AG10803 (cell line): Measurements from ENCODE around the gene ST6GALNAC3.

Experiments
- DNase-seq: peaks from one replicate; pipeline ENCODE4 v3.0.0; 2010; ENCODE audit warnings: low read depth
- H3K4me3 ChIP-seq: 2 replicates; pipeline ENCODE4 v1.5.1; 2011; ENCODE audit warnings: mild to moderate bottlenecking, low read length, control low read depth
- TF ChIP-seq, protein P1 (sequence below): conservative IDR thresholded peaks from 2 replicates; pipeline ENCODE4 v1.5.1; 2011; ENCODE audit warnings: mild to moderate bottlenecking, low read length, control low read depth, inconsistent platforms

Gene ST6GALNAC3

GRCh38 chr1:76068953-76069561 lies 5.5 kb upstream of the ST6GALNAC3 start:
- no peak overlapping the region for H3K4me3 ChIP-seq
- TF ChIP-seq, protein P1, sequence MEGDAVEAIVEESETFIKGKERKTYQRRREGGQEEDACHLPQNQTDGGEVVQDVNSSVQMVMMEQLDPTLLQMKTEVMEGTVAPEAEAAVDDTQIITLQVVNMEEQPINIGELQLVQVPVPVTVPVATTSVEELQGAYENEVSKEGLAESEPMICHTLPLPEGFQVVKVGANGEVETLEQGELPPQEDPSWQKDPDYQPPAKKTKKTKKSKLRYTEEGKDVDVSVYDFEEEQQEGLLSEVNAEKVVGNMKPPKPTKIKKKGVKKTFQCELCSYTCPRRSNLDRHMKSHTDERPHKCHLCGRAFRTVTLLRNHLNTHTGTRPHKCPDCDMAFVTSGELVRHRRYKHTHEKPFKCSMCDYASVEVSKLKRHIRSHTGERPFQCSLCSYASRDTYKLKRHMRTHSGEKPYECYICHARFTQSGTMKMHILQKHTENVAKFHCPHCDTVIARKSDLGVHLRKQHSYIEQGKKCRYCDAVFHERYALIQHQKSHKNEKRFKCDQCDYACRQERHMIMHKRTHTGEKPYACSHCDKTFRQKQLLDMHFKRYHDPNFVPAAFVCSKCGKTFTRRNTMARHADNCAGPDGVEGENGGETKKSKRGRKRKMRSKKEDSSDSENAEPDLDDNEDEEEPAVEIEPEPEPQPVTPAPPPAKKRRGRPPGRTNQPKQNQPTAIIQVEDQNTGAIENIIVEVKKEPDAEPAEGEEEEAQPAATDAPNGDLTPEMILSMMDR: no peak
- DNase-seq: no peak

DNA sequence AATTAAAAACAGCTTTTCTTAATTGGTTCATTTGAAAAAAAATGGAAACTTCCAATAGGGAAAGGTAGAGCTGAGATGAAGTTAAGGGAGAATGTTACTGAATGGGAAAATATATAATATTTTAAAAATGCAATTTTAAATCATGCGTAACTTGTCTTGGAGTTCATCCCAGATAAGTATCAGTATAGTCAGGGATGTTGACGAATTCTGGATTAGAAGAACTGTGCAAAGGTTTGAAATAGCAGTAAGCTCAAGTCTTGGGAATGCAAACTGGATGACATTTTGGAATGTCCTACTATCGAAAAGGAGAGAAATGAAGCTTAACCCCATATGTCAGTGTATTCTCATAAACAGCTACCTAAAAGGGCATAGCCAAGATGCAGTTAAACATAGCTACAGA lies 4.0 kb upstream of the ST6GALNAC3 start:
- TF ChIP-seq, protein P1: no peak
- no peak overlapping the region for H3K4me3 ChIP-seq
- DNase-seq: no peak

- DNase-seq: peak; percentile 75
- no peak overlapping the region for H3K4me3 ChIP-seq
- TF ChIP-seq, protein P1: no peak
These were observed 1.1 kb upstream of the ST6GALNAC3 start for GRCh38 chr1:76073481-76073880.

GRCh38 chr1:76075188-76075489 lies 593 bp downstream of the ST6GALNAC3 start:
- DNase-seq: no peak
- peak overlapping the region; percentile 59 for H3K4me3 ChIP-seq
- TF ChIP-seq, protein P1: no peak

GRCh38 chr1:76075877-76076276 lies 1.3 kb downstream of the ST6GALNAC3 start:
- TF ChIP-seq, protein P1: no peak
- no peak overlapping the region for H3K4me3 ChIP-seq
- no peak for DNase-seq

DNA sequence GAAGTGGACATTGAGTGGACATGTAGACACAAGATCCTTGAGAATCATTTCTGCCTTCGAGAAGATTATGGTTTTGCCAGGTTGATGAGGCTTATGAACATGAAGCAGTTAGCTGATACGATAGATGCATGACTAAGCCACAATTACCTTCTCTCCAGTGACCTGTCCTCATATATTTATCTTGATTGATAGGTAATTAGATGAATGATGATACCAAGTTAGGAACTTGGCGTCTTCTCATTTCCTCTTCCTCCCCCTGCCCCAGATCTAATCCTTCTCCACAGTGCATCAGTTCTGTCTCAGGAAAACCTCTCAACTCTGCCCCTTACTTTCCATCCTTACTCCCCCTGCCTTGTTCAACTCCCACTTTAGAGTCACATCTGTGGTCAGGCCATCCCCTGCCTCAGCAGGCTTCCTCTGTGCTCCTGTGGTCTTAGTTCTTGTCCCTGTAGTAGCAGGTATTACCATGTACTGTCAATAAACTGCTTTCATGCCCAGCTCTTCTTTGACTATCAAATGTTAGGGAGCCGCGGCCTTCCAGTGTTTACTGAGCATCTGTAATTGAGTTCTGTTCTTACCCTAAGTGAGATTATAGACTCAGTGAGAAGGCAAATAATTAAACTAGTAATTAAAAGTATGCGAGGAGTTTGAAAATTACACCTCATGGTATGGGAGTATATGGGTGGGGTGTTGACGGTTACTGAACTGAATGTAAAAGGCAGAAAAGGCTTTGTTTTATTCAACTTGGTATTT lies 5.1 kb downstream of the ST6GALNAC3 start:
- no peak overlapping the region for H3K4me3 ChIP-seq
- TF ChIP-seq, protein P1: no peak
- no peak for DNase-seq

DNA sequence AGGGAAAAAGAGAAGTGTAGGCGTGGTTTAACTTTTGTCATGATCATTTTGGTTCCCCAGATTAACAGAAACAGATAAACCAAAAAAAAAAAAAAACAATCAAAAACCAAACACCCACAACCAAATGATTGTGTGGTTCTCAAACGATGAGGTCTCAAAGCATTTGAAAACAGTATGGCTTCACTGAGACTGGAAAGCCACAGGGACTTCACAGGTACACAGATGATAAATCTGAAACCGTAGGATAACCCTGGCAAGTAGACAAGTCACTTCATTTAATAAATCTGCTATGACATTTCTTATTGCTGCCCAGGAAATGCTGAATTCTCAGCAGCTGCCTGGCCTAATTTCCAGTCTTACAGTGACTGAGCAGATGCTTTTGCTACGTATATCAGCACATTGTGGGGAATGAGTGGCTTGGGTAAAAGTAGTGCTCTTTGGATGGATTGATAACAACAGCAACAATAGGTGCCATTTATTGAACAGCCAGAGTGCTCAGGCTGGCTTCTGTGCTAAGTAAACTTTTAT lies 6.1 kb downstream of the ST6GALNAC3 start:
- no peak overlapping the region for H3K4me3 ChIP-seq
- DNase-seq: no peak
- TF ChIP-seq, protein P1: no peak
